Gastroesophageal sphincter (tissue), 3 donors: ENCODE results near the gene FYB2.

Experiments used
- EP300 ChIP-seq: sonication (generic); formaldehyde crosslinking; IDR thresholded peaks from one replicate; pipeline ENCODE4 v1.6.1; 2017; ENCODE audit warnings: antibody characterized with exemption, mild to moderate bottlenecking
- POLR2A ChIP-seq, 2 donors: fragments of 450-650 bp; IDR thresholded peaks; one replicate each; pipeline ENCODE4 v1.6.1; 2017; ENCODE audit warnings: antibody characterized with exemption in 2 of 2, mild to moderate bottlenecking in 2 of 2, moderate library complexity in 1 of 2
- POLR2AphosphoS5 ChIP-seq: sonication (generic); formaldehyde crosslinking; IDR thresholded peaks from one replicate; pipeline ENCODE4 v1.6.1; 2017; ENCODE audit warnings: antibody characterized with exemption
- TF ChIP-seq, protein P1 (sequence below), 4 experiments: fragments of 200-600 bp in 2 of 4; fragments of 450-650 bp in 2 of 4; sonication (generic) in 1 of 4; IDR thresholded peaks; one replicate each; pipeline ENCODE4 v1.5.1; 2017 to 2019; ENCODE audit warnings: antibody characterized with exemption in 4 of 4, mild to moderate bottlenecking in 2 of 4, moderate library complexity in 2 of 4

DNA sequence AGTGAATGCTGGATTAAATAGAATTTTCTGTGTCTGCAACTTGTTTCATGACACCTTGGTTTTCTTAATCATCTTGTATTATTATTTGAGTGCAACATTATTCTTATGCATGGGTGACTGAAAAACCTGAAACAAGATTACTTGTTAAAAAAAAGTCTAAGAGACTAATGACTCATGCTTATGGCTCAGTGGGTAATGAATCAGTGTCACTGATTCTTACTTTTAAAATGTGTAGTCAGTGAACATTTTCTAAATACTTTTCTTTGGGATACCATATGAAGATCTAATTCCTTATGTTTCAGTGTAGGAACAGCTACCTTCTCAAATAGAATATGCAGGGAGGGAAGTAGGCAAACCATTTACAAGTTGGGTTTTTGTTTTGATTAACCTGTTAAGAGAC lies 108.6 kb downstream of the FYB2 start:
- no peak for TF ChIP-seq POLR2A (IDR thresholded peaks at IDR 0.05)
- TF ChIP-seq, protein P1, sequence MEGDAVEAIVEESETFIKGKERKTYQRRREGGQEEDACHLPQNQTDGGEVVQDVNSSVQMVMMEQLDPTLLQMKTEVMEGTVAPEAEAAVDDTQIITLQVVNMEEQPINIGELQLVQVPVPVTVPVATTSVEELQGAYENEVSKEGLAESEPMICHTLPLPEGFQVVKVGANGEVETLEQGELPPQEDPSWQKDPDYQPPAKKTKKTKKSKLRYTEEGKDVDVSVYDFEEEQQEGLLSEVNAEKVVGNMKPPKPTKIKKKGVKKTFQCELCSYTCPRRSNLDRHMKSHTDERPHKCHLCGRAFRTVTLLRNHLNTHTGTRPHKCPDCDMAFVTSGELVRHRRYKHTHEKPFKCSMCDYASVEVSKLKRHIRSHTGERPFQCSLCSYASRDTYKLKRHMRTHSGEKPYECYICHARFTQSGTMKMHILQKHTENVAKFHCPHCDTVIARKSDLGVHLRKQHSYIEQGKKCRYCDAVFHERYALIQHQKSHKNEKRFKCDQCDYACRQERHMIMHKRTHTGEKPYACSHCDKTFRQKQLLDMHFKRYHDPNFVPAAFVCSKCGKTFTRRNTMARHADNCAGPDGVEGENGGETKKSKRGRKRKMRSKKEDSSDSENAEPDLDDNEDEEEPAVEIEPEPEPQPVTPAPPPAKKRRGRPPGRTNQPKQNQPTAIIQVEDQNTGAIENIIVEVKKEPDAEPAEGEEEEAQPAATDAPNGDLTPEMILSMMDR (IDR thresholded peaks at IDR 0.05): no peak
- TF ChIP-seq POLR2AphosphoS5: peak; percentile 16
- TF ChIP-seq EP300: no peak
